ENCODE results near the gene IL12RB2. TPM values are rescaled to one million over a fixed set of nuclear protein-coding genes. Genes with fewer than 3 reads are reported as not detected.

The IL12RB2 gene
- total and polyA plus RNA-seq, 4 donors, result 0.02 to 2.1 (median 0.44) TPM

- H3K4me3 ChIP-seq, result no peak overlapping the region
- WGBS, 2 donors, result 68 to 78% methylated on average over 4 of the region's 4 CpGs
- ATAC-seq (ENCODE audit: insufficient read depth, low FRiP score), result no peak
- DNase-seq, result no peak
- TF ChIP-seq CTCF (IDR thresholded peaks at IDR 0.05; ENCODE audit: control extremely low read depth, extremely low read depth), result no peak
- H3K9me3 ChIP-seq (ENCODE audit: control insufficient read depth in 4 of 4, insufficient read depth in 3 of 4, low read length in 3 of 4), result peaks cover 0 to 2% (median under 1%) of the 10 kb centered on the region in 4 donors
- H3K9ac ChIP-seq (ENCODE audit: insufficient read depth in 1 of 2, low read length in 2 of 2), result no peak overlapping the region
- no peak overlapping the region for H3K27ac ChIP-seq (ENCODE audit: low read depth in 1 of 2, low read length in 1 of 2)
- H3K36me3 ChIP-seq (ENCODE audit: control insufficient read depth in 4 of 4, insufficient read depth in 4 of 4, low read length in 4 of 4), result no peaks in the 10 kb centered on the region
- H3K27me3 ChIP-seq (ENCODE audit: control insufficient read depth in 3 of 3, insufficient read depth in 3 of 3, low read length in 2 of 3), result peaks cover 0 to 3% (median 0%) of the 10 kb centered on the region in 3 donors
- no peaks in the 10 kb centered on the region for H3K4me1 ChIP-seq (ENCODE audit: control insufficient read depth in 5 of 5, insufficient read depth in 5 of 5, low read length in 5 of 5)
Measured at GRCh38 chr1:67290236-67290635, 17.4 kb upstream of the IL12RB2 start.

GRCh38 chr1:67294836-67295617 lies 12.6 kb upstream of the IL12RB2 start:
- WGBS, 2 donors, result 87 to 91% methylated on average over 9 of the region's 9 CpGs
- ATAC-seq (ENCODE audit: insufficient read depth, low FRiP score), result no peak
- TF ChIP-seq CTCF (IDR thresholded peaks at IDR 0.05; ENCODE audit: control extremely low read depth, extremely low read depth), result no peak

DNA sequence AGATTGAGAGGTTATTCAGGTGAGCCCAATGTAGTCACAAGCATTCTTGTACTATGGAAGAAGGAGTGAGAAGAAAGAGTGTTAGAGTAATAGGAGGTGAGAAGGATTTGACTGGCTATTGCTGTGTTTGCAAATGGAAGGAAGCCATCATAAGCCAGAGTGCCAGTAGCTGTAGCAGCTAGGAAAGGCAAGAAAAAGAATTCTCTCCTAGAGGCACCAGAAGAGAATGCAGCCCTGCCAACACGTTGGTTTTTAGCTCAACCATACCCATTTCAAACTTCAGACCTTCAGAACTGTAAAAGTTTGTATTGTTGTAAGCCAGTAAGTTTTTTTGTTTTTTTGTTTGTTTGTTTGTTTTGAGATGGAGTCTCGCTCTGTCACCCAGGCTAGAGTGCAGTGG lies 8.9 kb upstream of the IL12RB2 start:
- ATAC-seq (ENCODE audit: insufficient read depth, low FRiP score) (no peak), DNase-seq (no peak)
- Histone ChIP-seq H3K27ac (ENCODE audit: low read depth in 1 of 2, low read length in 1 of 2) (no peak overlapping the region), H3K9ac (ENCODE audit: insufficient read depth in 1 of 2, low read length in 2 of 2) (no peak overlapping the region), H3K27me3 (ENCODE audit: control insufficient read depth in 3 of 3, insufficient read depth in 3 of 3, low read length in 2 of 3) (peaks cover 0 to 3% (median 0%) of the 10 kb centered on the region in 3 donors), H3K4me1 (ENCODE audit: control insufficient read depth in 5 of 5, insufficient read depth in 5 of 5, low read length in 5 of 5) (no peaks in the 10 kb centered on the region), H3K36me3 (ENCODE audit: control insufficient read depth in 4 of 4, insufficient read depth in 4 of 4, low read length in 4 of 4) (no peaks in the 10 kb centered on the region), H3K4me3 (no peak overlapping the region), H3K9me3 (ENCODE audit: control insufficient read depth in 4 of 4, insufficient read depth in 3 of 4, low read length in 3 of 4) (peaks cover 0 to 2% (median 0%) of the 10 kb centered on the region in 4 donors)
- TF ChIP-seq CTCF (IDR thresholded peaks at IDR 0.05; ENCODE audit: control extremely low read depth, extremely low read depth), result no peak
- 57 to 64% methylated on average over 2 of the region's 2 CpGs for WGBS, 2 donors

More at GRCh38 chr1:67294836-67295617, 12.6 kb upstream of the IL12RB2 start:
- H3K9me3 ChIP-seq (ENCODE audit: control insufficient read depth in 4 of 4, insufficient read depth in 3 of 4, low read length in 3 of 4), result peaks cover 0 to 2% (median 0%) of the 10 kb centered on the region in 4 donors
- peaks cover 0 to 3% (median 0%) of the 10 kb centered on the region in 3 donors for H3K27me3 ChIP-seq (ENCODE audit: control insufficient read depth in 3 of 3, insufficient read depth in 3 of 3, low read length in 2 of 3)
- H3K27ac ChIP-seq (ENCODE audit: low read depth in 1 of 2, low read length in 1 of 2), result no peak overlapping the region
- H3K4me1 ChIP-seq (ENCODE audit: control insufficient read depth in 5 of 5, insufficient read depth in 5 of 5, low read length in 5 of 5), result no peaks in the 10 kb centered on the region
- H3K4me3 ChIP-seq, result no peak overlapping the region
- no peak overlapping the region for H3K9ac ChIP-seq (ENCODE audit: insufficient read depth in 1 of 2, low read length in 2 of 2)
- H3K36me3 ChIP-seq (ENCODE audit: control insufficient read depth in 4 of 4, insufficient read depth in 4 of 4, low read length in 4 of 4), result no peaks in the 10 kb centered on the region
- no peak for DNase-seq
